GM23248 (cell line): Measurements from ENCODE around the gene NDUFS7.

Source experiments
- EZH2 ChIP-seq: fragments of 200-600 bp; sonication (generic); IDR thresholded peaks from 2 replicates; pipeline ENCODE4 v1.6.1; 2018; ENCODE audit warnings: antibody characterized with exemption, mild to moderate bottlenecking; ENCODE audit not compliant: insufficient read depth, poor library complexity, severe bottlenecking
- EZH2phosphoT487 ChIP-seq: fragments of 200-600 bp; sonication (generic); IDR thresholded peaks from 2 replicates; pipeline ENCODE4 v1.6.1; 2018; ENCODE audit warnings: antibody characterized with exemption, moderate library complexity, mild to moderate bottlenecking, low read depth; ENCODE audit not compliant: insufficient read depth

DNA sequence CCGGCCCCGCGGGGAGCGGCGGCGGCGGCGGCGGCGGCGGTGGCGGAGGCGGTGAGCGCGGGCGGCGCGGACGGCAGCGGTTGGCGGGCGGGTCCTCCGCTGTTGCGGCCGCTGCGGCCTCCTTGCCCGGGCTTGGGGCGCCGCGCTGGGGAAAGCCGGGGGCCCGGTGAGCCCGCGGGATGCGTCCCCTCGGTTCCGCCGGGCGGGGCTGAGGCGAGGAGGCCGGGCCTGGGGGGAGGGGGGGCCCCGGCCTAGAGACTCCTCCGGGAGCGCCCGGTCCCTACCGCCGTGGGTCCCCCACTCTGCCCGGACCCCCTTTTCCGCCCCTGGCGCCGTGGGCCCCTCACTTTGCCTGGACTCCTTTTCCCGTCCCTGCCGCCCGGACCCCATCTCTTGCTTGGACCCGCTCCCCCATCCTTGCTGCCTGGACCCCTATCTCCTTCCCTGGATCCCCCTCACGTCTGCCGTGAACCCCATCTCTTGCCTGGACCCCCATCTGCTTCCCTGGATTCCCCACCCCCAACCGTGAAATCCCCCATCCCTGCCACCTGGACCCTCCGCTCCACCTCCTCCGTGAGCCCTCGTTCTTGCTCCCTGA is 28.6 kb upstream of the NDUFS7 start:
- TF ChIP-seq EZH2 (no peak), EZH2phosphoT487 (no peak)
